Iris pigment epithelial cell (primary cell): ENCODE results near the gene FEM1C.

Source experiments
- DNase-seq: peaks from one replicate; pipeline ENCODE4 v3.0.0-alpha.2; 2011; ENCODE audit warnings: low read depth

The FEM1C gene

DNA sequence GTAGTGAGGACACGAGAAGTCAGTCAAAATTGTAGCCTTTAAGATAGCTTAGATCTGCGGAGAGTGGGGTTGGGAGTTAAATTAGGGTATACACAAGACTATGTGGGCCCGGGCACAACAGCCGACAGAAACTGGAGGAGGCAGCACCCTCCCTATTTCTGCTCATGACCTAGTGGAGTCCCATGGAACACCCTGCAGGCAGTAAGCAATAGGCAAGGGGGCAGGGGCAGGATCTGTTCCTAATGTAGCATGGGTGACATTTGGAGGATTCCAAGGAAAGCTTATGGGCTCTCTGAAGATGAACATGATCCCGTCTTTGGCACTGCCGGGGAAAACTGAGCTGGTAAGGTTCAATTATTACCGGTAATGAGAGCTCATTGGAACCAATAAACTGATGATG lies 67.0 kb downstream of the FEM1C start:
- no peak for DNase-seq

DNA sequence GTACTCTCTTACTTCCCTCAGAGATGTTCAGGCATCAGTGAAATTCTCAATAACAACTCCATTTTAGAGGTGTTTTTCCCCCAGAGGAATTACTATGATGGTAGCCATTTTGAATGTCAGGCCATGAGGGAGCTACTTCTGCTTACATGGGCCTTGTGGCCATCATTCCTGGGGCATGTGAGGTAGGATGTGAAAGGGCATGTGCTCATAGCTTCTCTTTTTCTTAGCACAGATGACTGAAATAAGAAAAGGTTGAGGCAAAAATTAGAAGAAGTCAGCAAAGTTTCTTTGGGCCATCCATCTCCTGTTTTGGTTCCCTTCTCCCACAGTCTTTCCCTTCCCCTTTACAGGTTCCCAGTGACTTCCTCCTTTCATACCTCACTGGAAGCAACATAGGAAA lies 68.8 kb downstream of the FEM1C start:
- DNase-seq = no peak

DNA sequence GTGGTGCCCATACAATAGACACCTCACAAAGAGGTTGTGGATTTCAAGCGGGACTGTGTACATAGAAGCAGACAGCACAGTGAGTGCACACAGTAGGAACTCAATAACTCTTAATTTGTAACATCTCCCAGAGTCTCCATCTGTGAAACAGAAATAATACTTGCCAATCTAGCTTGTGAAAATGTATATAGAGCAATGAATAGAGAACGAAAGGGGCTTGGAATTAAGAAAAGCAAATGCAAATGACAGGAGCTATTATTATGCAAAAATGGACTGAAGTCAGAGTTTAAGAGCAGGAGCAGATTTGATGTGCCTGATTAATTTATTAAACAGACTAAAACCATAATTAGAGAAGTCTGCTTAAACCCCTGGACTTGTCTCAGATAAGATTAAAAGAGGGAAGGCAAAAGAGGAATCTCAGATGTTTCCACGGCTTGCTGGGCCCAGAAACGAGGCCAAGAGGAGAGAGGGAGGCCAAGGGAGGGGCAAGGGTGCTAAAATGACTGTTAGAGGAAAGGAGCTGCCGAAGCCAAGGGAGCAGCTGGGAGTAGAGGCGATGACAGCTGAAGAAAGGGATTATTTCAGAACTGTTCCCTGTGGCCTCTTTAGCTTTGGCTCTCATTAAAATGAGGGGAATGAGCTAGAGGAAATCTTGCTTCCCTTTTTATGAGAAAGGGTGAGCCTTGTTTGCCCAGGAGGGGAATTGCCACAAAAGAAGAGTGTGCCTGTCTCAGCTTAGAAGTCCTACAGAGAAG lies 72.1 kb downstream of the FEM1C start:
- DNase-seq = no peak

DNA sequence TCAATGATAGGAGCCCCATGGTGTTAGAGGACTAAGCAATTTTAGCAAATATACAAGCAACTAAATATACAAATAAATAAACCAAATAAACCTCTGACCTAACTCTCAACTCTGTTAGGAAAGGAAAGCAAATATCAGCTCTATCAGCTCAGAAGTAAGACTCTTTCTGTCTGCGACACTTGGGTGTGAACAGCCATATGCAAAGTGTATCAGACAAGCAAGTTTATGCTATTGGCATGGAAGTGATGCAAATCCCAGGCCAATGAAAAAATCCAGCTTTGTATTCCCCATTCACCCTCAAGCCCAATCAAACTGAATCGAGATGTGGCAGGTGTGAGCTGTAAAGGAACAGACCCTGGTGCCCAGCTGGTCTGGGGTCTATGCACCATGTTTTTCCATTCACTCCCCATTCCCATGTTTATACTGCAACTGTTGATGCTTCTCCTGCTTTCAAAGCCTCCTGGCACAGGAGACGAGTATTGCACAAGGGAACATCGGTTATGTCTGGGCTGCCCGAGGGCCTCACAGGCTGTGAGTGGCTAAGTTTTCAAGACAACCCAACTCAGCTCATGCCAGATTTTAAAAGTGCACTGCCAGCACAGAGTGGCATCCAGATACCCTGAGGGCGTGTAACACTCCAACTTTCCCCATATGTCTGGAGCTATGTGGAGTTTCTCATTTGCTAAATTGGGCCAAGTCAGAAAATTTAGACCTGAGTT lies 73.1 kb downstream of the FEM1C start:
- DNase-seq = no peak

DNA sequence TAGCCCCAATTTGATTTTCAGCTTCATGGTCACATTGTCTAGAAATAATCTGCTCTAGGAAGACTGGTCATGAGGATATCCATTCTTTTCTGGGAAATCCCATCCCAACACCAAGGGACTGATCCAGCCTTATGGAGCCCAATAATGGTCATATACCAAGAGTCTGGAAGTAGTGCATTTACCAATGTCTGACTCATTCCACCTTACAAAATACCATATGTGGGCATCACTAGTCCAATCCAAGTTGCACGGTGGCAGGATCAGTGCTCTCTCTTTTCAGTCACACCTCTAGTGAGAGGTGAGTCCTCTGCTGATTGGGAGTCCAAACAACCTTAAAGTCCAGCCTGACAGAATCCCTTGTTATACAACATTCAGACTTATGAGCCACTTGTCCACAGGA lies 73.7 kb downstream of the FEM1C start:
- no peak for DNase-seq
